H9 (cell line): ENCODE measurements around the gene SPATA2. TPM values are rescaled to one million over a fixed set of nuclear protein-coding genes. Genes with fewer than 3 reads are reported as not detected.

Experiments used
- DNase-seq: peaks from one replicate; pipeline ENCODE4 v3.0.0-alpha.2; 2017
- H2AFZ ChIP-seq: one replicate; pipeline ENCODE4 v1.6.1; 2013; ENCODE audit warnings: mild to moderate bottlenecking, low read length, control low read depth, moderate library complexity
- H2AK5ac ChIP-seq: 2 replicates; pipeline ENCODE4 v1.6.1; 2013; ENCODE audit warnings: low read length, control low read depth, mixed read lengths; ENCODE audit not compliant: insufficient read length
- H2BK120ac ChIP-seq: one replicate; pipeline ENCODE4 v1.6.1; 2013; ENCODE audit warnings: low read depth, mild to moderate bottlenecking, low read length, control low read depth, inconsistent platforms; ENCODE audit not compliant: poor library complexity, severe bottlenecking
- H2BK12ac ChIP-seq: 2 replicates; pipeline ENCODE4 v1.6.1; 2013; ENCODE audit warnings: low read length, control low read depth, mixed read lengths, low read depth; ENCODE audit not compliant: insufficient read length
- H2BK15ac ChIP-seq: 2 replicates; pipeline ENCODE4 v1.6.1; 2013; ENCODE audit warnings: low read depth, low read length, control low read depth
- H2BK20ac ChIP-seq: one replicate; pipeline ENCODE4 v1.6.1; 2013; ENCODE audit warnings: low read depth, mild to moderate bottlenecking, low read length, control low read depth, inconsistent platforms; ENCODE audit not compliant: poor library complexity, severe bottlenecking
- H2BK5ac ChIP-seq: 2 replicates; pipeline ENCODE4 v1.6.1; 2013; ENCODE audit warnings: low read length, control low read depth, mixed read lengths; ENCODE audit not compliant: insufficient read length
- H3K14ac ChIP-seq: 2 replicates; pipeline ENCODE4 v1.6.1; 2013; ENCODE audit warnings: low read length, control low read depth; ENCODE audit not compliant: insufficient read depth
- H3K18ac ChIP-seq: 2 replicates; pipeline ENCODE4 v1.6.1; 2013; ENCODE audit warnings: low read depth, mild to moderate bottlenecking, mixed read lengths, low read length, control low read depth; ENCODE audit not compliant: insufficient read length
- H3K23ac ChIP-seq: 2 replicates; pipeline ENCODE4 v1.6.1; 2013; ENCODE audit warnings: low read length, control low read depth, mixed read lengths, low read depth; ENCODE audit not compliant: insufficient read length
- H3K23me2 ChIP-seq: 2 replicates; pipeline ENCODE4 v1.6.1; 2013; ENCODE audit warnings: low read depth, mild to moderate bottlenecking, mixed read lengths, low read length, control low read depth; ENCODE audit not compliant: insufficient read length, poor library complexity, severe bottlenecking
- H3K27ac ChIP-seq: 2 replicates; pipeline ENCODE4 v1.5.1; 2013; ENCODE audit warnings: low read length, control low read depth, mixed read lengths, low read depth; ENCODE audit not compliant: insufficient read length
- H3K27me3 ChIP-seq: 2 replicates; pipeline ENCODE4 v1.6.1; 2013; ENCODE audit warnings: low read length, control low read depth, inconsistent platforms; ENCODE audit not compliant: insufficient read depth
- H3K4ac ChIP-seq: 2 replicates; pipeline ENCODE4 v1.6.1; 2013; ENCODE audit warnings: low read depth, mild to moderate bottlenecking, control low read depth, inconsistent platforms, low read length, moderate library complexity
- H3K4me1 ChIP-seq: 2 replicates; pipeline ENCODE4 v1.6.1; 2013; ENCODE audit warnings: low read length, control low read depth, inconsistent platforms; ENCODE audit not compliant: insufficient read depth
- H3K4me2 ChIP-seq: 2 replicates; pipeline ENCODE4 v1.6.1; 2013; ENCODE audit warnings: low read length, control low read depth, mixed read lengths; ENCODE audit not compliant: insufficient read length, insufficient read depth
- H3K56ac ChIP-seq: 2 replicates; pipeline ENCODE4 v1.6.1; 2013; ENCODE audit warnings: low read depth, mild to moderate bottlenecking, mixed read lengths, low read length, control low read depth; ENCODE audit not compliant: insufficient read length
- H3K79me1 ChIP-seq: 2 replicates; pipeline ENCODE4 v1.6.1; 2013; ENCODE audit warnings: low read depth, mild to moderate bottlenecking, moderate library complexity, low read length, control low read depth, inconsistent platforms; ENCODE audit not compliant: insufficient read depth, poor library complexity, severe bottlenecking
- H3K79me2 ChIP-seq: 2 replicates; pipeline ENCODE4 v1.6.1; 2013; ENCODE audit warnings: low read length, control low read depth, inconsistent platforms; ENCODE audit not compliant: insufficient read depth
- H3K9ac ChIP-seq: 2 replicates; pipeline ENCODE4 v1.6.1; 2013; ENCODE audit warnings: low read length, control low read depth, mixed read lengths; ENCODE audit not compliant: insufficient read length; ENCODE audit errors: extremely low read depth
- H3K9me3 ChIP-seq: one replicate; pipeline ENCODE4 v1.6.1; 2013; ENCODE audit warnings: low read depth, low read length, inconsistent platforms; ENCODE audit not compliant: control insufficient read depth
- H3T11ph ChIP-seq: one replicate; pipeline ENCODE4 v1.6.1; 2013; ENCODE audit warnings: mild to moderate bottlenecking, low read length, control low read depth, inconsistent platforms
- H4K20me1 ChIP-seq: one replicate; pipeline ENCODE4 v1.6.1; 2013; ENCODE audit not compliant: control insufficient read depth, insufficient read length, insufficient read depth
- H4K5ac ChIP-seq: 2 replicates; pipeline ENCODE4 v1.6.1; 2013; ENCODE audit warnings: low read depth, mild to moderate bottlenecking, mixed read lengths, low read length, control low read depth; ENCODE audit not compliant: insufficient read length
- H4K8ac ChIP-seq: replicated peaks from 2 replicates; pipeline ENCODE4 v1.6.1; 2013; ENCODE audit warnings: low read length, control low read depth, mixed read lengths, low read depth; ENCODE audit not compliant: insufficient read length
- H4K91ac ChIP-seq: 2 replicates; pipeline ENCODE4 v1.6.1; 2013; ENCODE audit warnings: low read depth, mild to moderate bottlenecking, moderate library complexity, mixed read lengths, low read length, control low read depth; ENCODE audit not compliant: insufficient read length
- H3K27ac Mint-ChIP-seq, 3 experiments: 2 replicates in 2 of 3; 3 replicates in 1 of 3; pipeline ENCODE4 v1.8.0; 2020 to 2021; ENCODE audit warnings: mixed read lengths in 3 of 3, mild to moderate bottlenecking in 1 of 3, moderate library complexity in 1 of 3
- H3K27me3 Mint-ChIP-seq: 2 replicates; pipeline ENCODE4 v1.8.0; 2021; ENCODE audit warnings: low read depth, mild to moderate bottlenecking, moderate library complexity, mixed read lengths
- H3K36me3 Mint-ChIP-seq, 3 experiments: 2 replicates in 2 of 3; 3 replicates in 1 of 3; pipeline ENCODE4 v1.8.0; 2020 to 2021; ENCODE audit warnings: low read depth in 3 of 3, mixed read lengths in 3 of 3; ENCODE audit not compliant: insufficient read depth in 1 of 3
- H3K4me1 Mint-ChIP-seq, 2 experiments: 2 replicates each; pipeline ENCODE4 v1.8.0; 2020; ENCODE audit warnings: mixed read lengths in 2 of 2
- H3K4me3 Mint-ChIP-seq, 2 experiments: 2 replicates in 1 of 2; 3 replicates in 1 of 2; pipeline ENCODE4 v1.8.0; 2020 to 2021; ENCODE audit warnings: mild to moderate bottlenecking in 2 of 2, mixed read lengths in 2 of 2, moderate library complexity in 1 of 2
- H3K9me3 Mint-ChIP-seq, 2 experiments: 2 replicates in 1 of 2; 3 replicates in 1 of 2; pipeline ENCODE4 v1.8.0; 2020; ENCODE audit warnings: mild to moderate bottlenecking in 2 of 2, mixed read lengths in 2 of 2, moderate library complexity in 1 of 2
- CTCF ChIP-seq: fragments of 200-600 bp; sonication (generic); conservative IDR thresholded peaks from 3 replicates; pipeline ENCODE4 v1.8.0; 2021; ENCODE audit warnings: antibody characterized with exemption, mild to moderate bottlenecking
- WGBS: extraction: QIAGEN DNeasy Blood & Tissue Kit; methylation state at CpG from one replicate; pipeline ENCODE4 v1.1.7; 2013; ENCODE audit warnings: missing lambda C conversion rate, low lambda C conversion rate, mixed read lengths; ENCODE audit not compliant: insufficient read length; ENCODE audit errors: extremely low coverage; 5-methylcytosine and 5-hydroxymethylcytosine counted together
- total RNA-seq: library from RNA; stranded (reverse); gene quantifications from 2 replicates; pipeline ENCODE4 v1.2.1, GENCODE V29; 2021

Gene SPATA2
- total RNA-seq, 1 experiment from 2014 or later, result 9.6 TPM

GRCh38 chr20:49906615-49907154 is 8.6 kb downstream of the SPATA2 start:
- Histone ChIP-seq H2AK5ac (no peak overlapping the region), H3K79me2 (0 out of 2 replicates have a peak, but pooled peaks cover 4% of the 10 kb centered on the region), H3K23ac (no peak overlapping the region), H3K4me2 (no peak overlapping the region), H2BK20ac (no peak overlapping the region), H2AFZ (no peak overlapping the region), H2BK12ac (no peak overlapping the region), H4K8ac (no peak overlapping the region), H2BK5ac (no peak overlapping the region), H3K27ac (no peak overlapping the region), H2BK15ac (no peak overlapping the region), H3K27me3 (no peaks in the 10 kb centered on the region), H4K91ac (no peak overlapping the region), H3K23me2 (no peaks in the 10 kb centered on the region), H4K5ac (no peak overlapping the region), H3T11ph (no peak overlapping the region), H3K9me3 (no peaks in the 10 kb centered on the region), H3K4ac (no peak overlapping the region), H3K4me1 (no peaks in the 10 kb centered on the region), H4K20me1 (no peaks in the 10 kb centered on the region), H3K14ac (no peak overlapping the region), H3K18ac (no peak overlapping the region), H3K9ac (no peak overlapping the region), H3K56ac (no peak overlapping the region), H2BK120ac (no peak overlapping the region), H3K79me1 (no peaks in the 10 kb centered on the region)
- H3K27me3 Mint-ChIP-seq, result no peaks in the 10 kb centered on the region
- H3K4me1 Mint-ChIP-seq, result no peaks in the 10 kb centered on the region
- no peak overlapping the region for H3K4me3 Mint-ChIP-seq
- WGBS, result no CpG with 5 or more reads among the region's 15 CpGs
- no peak for DNase-seq
- no peaks in the 10 kb centered on the region for H3K9me3 Mint-ChIP-seq
- TF ChIP-seq CTCF, result no peak
- peaks cover 12 to 40% (median 29%) of the 10 kb centered on the region in 3 experiments for H3K36me3 Mint-ChIP-seq
- H3K27ac Mint-ChIP-seq, result no peak overlapping the region
